ENCODE data around the gene PLPPR1.

GRCh38 chr9:101176384-101176783 lies 147.9 kb downstream of the PLPPR1 start:
- no peak for TF ChIP-seq GATA2 (IDR thresholded peaks at IDR 0.05; ENCODE audit: low read depth, low read length)
- TF ChIP-seq GATA3 (IDR thresholded peaks at IDR 0.05; ENCODE audit: low read depth, low read length) = no peak
